ENCODE results near the gene DMRT3.
A peak's percentile ranks its signal among the peaks of the same experiment; 100 is the strongest.

DMRT3 gene

DNA sequence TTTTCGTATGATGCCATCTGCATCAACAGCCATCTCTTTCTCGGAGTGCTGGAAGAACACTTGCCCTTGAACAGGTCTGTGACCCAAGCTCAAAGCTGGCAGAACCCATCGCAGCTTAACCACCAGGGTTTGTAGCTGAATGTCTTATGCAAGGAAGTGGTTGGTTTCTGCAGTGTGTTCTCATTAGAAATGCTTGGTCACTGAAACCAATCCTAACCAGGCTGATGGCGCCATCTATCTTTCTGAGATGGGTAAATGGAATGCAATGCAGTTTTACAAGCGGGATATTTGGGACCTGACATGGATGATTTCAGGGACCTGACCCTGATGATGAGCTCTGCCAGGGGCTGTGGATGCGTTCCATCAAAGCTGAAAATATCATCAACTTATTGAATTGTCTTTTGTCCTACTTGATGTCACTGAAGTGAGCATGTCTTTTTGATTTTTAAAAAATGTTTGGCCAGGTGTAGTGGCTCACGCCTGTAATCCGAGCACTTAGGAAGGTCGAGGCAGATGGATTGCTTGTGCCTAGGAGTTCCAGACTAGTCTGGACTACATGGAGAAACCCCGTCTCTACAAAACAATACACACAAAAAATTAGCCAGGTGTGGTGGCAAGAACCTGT lies 28.7 kb downstream of the DMRT3 start:
- TF ChIP-seq ZNF654 (tag by site-specific recombination; IDR thresholded peaks at IDR 0.05; ENCODE audit: low read depth) (peak; percentile 24; the same call in 1 of the 2 replicates), ZBTB17 (tag by site-specific recombination; IDR thresholded peaks at IDR 0.05) (no peak), ZFP37 (tag by site-specific recombination; IDR thresholded peaks at IDR 0.05) (peak; percentile 100)
- H3K4me1 ChIP-seq (ENCODE audit: control insufficient read depth, insufficient read depth, low read length) = no peaks in the 10 kb centered on the region
- no peak overlapping the region for H3K4me3 ChIP-seq (ENCODE audit: low read depth, low read length)
- POLR2A ChIA-PET = no interaction called here
- no peaks in the 10 kb centered on the region for H3K9me3 ChIP-seq (ENCODE audit: control insufficient read depth, insufficient read depth, low read depth, low read length)
- no peaks in the 10 kb centered on the region for H3K36me3 ChIP-seq (ENCODE audit: control insufficient read depth in 2 of 2, insufficient read depth in 1 of 2, low read length in 2 of 2)
- CTCF ChIA-PET = interaction anchor here (0.6 to 2.2 kb wide), 26 partner anchors 14 to 658 kb away, joined by 3 to 9 read pairs (median 4); no protein-coding TSS in a partner anchor
- H3K27ac ChIP-seq (ENCODE audit: extremely low read depth, low read depth, low read length) = no peak overlapping the region

DNA sequence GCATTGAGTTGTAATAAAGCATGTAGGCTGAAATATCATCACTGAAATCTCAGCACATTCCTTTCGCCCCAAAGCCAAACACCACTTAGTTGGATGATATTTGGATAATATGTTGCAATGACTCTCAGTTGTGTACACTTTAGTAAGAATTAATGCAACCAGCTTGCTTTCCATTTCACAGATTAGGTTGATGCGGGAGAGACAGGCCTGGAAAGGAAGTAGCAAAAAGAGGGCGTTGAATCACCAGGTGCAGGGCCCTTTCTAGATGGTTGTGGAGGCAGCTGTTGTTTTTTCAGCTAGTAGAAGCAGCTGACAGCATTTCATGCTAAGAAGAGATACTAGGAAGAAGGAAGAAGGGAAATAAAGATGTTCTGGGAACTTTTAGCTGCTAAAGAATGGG lies 30.9 kb downstream of the DMRT3 start:
- CTCF ChIA-PET = interaction anchor here (0.7 to 1.1 kb wide), 3 partner anchors 112 to 314 kb away, joined by 3 to 5 read pairs (median 3); no protein-coding TSS in a partner anchor
- H3K27ac ChIP-seq (ENCODE audit: extremely low read depth, low read depth, low read length) = no peak overlapping the region

DNA sequence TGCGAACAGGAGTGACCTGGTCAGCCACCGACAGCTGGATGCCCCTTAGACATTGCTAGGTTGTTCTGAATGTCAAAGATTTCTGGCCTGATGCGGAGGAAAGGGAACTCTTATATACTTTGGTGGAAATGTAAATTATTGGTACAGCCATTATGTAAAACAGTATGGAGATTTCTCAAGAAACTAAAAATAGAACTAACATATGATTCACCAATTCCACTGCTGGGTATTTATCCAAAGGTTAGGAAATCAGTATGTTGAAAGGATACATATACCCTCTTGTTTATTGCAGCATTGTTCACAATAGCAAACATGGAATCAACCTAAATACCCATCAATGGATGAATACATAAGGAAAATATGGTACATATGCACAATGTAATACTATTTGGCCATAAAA lies 31.8 kb downstream of the DMRT3 start:
- no peaks in the 10 kb centered on the region for H3K36me3 ChIP-seq (ENCODE audit: control insufficient read depth in 2 of 2, insufficient read depth in 1 of 2, low read length in 2 of 2)
- no peaks in the 10 kb centered on the region for H3K4me1 ChIP-seq (ENCODE audit: control insufficient read depth, insufficient read depth, low read length)
- TF ChIP-seq KLF10 (tag by site-specific recombination; IDR thresholded peaks at IDR 0.05) (no peak), ZNF404 (tag by site-specific recombination; IDR thresholded peaks at IDR 0.05) (no peak), ZNF341 (tag by site-specific recombination; IDR thresholded peaks at IDR 0.05; ENCODE audit: low read depth) (no peak), IKZF3 (tag by site-specific recombination; IDR thresholded peaks at IDR 0.05) (no peak), ZNF529 (tag by site-specific recombination; IDR thresholded peaks at IDR 0.05; ENCODE audit: insufficient replicate concordance) (no peak), ZFP3 (tag by site-specific recombination; IDR thresholded peaks at IDR 0.05; ENCODE audit: low read depth) (no peak), ZNF416 (tag by site-specific recombination; IDR thresholded peaks at IDR 0.05) (no peak), ZNF558 (tag by site-specific recombination; IDR thresholded peaks at IDR 0.05) (no peak), OSR2 (tag by site-specific recombination; IDR thresholded peaks at IDR 0.05) (no peak), ZNF571 (tag by site-specific recombination; IDR thresholded peaks at IDR 0.05) (no peak)
- TF ChIP-seq, protein P1, sequence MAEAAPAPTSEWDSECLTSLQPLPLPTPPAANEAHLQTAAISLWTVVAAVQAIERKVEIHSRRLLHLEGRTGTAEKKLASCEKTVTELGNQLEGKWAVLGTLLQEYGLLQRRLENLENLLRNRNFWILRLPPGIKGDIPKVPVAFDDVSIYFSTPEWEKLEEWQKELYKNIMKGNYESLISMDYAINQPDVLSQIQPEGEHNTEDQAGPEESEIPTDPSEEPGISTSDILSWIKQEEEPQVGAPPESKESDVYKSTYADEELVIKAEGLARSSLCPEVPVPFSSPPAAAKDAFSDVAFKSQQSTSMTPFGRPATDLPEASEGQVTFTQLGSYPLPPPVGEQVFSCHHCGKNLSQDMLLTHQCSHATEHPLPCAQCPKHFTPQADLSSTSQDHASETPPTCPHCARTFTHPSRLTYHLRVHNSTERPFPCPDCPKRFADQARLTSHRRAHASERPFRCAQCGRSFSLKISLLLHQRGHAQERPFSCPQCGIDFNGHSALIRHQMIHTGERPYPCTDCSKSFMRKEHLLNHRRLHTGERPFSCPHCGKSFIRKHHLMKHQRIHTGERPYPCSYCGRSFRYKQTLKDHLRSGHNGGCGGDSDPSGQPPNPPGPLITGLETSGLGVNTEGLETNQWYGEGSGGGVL (tag by site-specific recombination; IDR thresholded peaks at IDR 0.05) = no peak
- no peaks in the 10 kb centered on the region for H3K9me3 ChIP-seq (ENCODE audit: control insufficient read depth, insufficient read depth, low read depth, low read length)
- no peak overlapping the region for H3K4me3 ChIP-seq (ENCODE audit: low read depth, low read length)
- no peak overlapping the region for H3K27ac ChIP-seq (ENCODE audit: extremely low read depth, low read depth, low read length)
- ChIA-PET POLR2A (no interaction called here), CTCF (interaction anchor here (0.6 to 3.3 kb wide), 18 partner anchors 9 to 829 kb away, joined by 3 to 29 read pairs (median 4); no protein-coding TSS in a partner anchor)

More for the DNA sequence above, 30.9 kb downstream of the DMRT3 start:
- Histone ChIP-seq H3K4me3 (ENCODE audit: low read depth, low read length) (no peak overlapping the region), H3K4me1 (ENCODE audit: control insufficient read depth, insufficient read depth, low read length) (no peaks in the 10 kb centered on the region), H3K36me3 (ENCODE audit: control insufficient read depth in 2 of 2, insufficient read depth in 1 of 2, low read length in 2 of 2) (no peaks in the 10 kb centered on the region), H3K9me3 (ENCODE audit: control insufficient read depth, insufficient read depth, low read depth, low read length) (no peaks in the 10 kb centered on the region)
- POLR2A ChIA-PET = no interaction called here
- TF ChIP-seq ZNF157 (tag by site-specific recombination; IDR thresholded peaks at IDR 0.05) (no peak), ZNF23 (tag by site-specific recombination; IDR thresholded peaks at IDR 0.05; ENCODE audit: borderline replicate concordance) (no peak), ZNF214 (tag by site-specific recombination; IDR thresholded peaks at IDR 0.05; ENCODE audit: borderline replicate concordance) (no peak), ZNF404 (tag by site-specific recombination; IDR thresholded peaks at IDR 0.05) (no peak), ZNF768 (tag by site-specific recombination; IDR thresholded peaks at IDR 0.05) (no peak), GLI2 (tag by site-specific recombination; IDR thresholded peaks at IDR 0.05; ENCODE audit: borderline replicate concordance, low read depth) (no peak)
- TF ChIP-seq, protein P2, sequence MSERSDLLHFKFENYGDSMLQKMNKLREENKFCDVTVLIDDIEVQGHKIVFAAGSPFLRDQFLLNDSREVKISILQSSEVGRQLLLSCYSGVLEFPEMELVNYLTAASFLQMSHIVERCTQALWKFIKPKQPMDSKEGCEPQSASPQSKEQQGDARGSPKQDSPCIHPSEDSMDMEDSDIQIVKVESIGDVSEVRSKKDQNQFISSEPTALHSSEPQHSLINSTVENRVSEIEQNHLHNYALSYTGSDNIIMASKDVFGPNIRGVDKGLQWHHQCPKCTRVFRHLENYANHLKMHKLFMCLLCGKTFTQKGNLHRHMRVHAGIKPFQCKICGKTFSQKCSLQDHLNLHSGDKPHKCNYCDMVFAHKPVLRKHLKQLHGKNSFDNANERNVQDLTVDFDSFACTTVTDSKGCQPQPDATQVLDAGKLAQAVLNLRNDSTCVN (tag by site-specific recombination; optimal IDR thresholded peaks at IDR 0.05) = no peak
